ENCODE results near the gene SEC14L1.

Gene SEC14L1

DNA sequence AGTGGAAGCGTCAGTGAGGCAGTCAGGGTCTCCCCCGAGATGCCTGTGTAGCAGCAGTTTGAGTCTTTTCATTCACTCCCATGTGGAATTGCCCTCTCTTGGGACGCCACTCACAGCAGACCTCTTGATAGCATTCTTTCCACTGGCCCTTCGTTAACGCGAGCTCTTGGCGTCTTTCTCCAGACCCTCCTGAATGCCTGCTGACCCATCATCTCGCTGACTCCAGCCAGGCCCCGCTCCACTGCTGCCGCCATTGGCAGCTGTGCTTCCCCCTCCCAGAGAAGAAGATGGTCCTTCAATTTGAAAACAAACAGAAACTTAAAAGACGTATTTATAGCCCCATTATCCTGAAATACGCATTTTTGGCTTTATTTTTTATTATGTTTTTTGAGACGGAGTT, 63.1 kb downstream of the SEC14L1 start:
- TF ChIP-seq GATA3 (IDR thresholded peaks at IDR 0.05; ENCODE audit: low read depth, low read length) (no peak), GATA2 (IDR thresholded peaks at IDR 0.05; ENCODE audit: low read depth, low read length) (no peak)

DNA sequence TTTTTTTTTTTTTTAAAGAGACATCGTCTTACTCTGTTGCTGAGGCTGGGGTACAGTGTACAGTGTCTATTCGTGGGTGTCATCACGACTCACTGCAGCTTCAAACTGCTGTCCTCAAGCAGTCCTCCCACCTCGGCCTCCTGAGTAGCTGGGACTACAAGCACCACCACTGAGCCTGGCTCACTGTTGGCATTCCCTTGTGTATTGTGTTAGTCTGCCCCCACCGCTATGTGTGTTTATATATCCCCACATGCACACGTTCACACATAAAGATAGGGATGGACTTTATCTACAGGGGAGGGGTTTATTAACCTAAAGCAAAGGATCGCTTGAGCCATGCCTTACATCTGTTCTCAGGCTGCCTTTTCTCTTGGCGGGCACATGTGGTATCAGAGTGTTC, 63.8 kb downstream of the SEC14L1 start:
- TF ChIP-seq GATA2 (IDR thresholded peaks at IDR 0.05; ENCODE audit: low read depth, low read length), result no peak
- TF ChIP-seq GATA3 (IDR thresholded peaks at IDR 0.05; ENCODE audit: low read depth, low read length), result no peak

DNA sequence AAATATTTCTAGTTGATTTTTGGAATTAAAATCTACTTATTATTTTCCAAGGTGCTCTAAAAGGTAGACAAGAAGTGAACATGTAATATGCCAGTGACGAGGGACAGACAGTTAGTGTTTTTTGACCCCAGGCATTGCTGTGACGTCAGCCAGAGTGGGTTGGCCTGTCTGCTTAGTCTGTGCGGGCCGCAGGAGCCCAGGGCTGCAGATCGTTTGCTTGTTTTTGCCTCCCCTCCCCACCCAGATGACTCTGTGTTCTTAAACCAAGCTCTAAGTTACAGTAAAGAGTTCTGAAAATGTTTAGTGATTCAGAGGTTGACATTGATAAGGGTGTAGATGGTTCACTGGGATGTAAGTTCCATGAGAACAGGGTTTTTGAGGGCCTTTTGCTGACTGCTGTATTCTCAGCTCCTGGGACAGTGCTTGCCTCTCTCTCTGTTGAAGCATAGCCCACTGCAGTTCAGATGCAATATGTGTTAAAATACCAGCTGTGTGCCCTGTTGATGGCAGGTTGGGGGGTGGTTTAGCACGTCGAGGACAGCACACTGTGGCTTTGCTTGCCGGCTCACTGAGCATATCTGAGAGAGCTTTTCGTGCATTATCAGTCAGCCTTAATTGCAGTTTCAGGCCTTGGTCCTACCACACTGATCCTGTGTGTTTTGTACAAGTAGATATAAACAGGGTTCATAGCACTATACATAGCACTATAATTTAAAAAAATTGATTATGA, 64.8 kb downstream of the SEC14L1 start:
- TF ChIP-seq GATA3 (IDR thresholded peaks at IDR 0.05; ENCODE audit: low read depth, low read length) (no peak), GATA2 (IDR thresholded peaks at IDR 0.05; ENCODE audit: low read depth, low read length) (no peak)

DNA sequence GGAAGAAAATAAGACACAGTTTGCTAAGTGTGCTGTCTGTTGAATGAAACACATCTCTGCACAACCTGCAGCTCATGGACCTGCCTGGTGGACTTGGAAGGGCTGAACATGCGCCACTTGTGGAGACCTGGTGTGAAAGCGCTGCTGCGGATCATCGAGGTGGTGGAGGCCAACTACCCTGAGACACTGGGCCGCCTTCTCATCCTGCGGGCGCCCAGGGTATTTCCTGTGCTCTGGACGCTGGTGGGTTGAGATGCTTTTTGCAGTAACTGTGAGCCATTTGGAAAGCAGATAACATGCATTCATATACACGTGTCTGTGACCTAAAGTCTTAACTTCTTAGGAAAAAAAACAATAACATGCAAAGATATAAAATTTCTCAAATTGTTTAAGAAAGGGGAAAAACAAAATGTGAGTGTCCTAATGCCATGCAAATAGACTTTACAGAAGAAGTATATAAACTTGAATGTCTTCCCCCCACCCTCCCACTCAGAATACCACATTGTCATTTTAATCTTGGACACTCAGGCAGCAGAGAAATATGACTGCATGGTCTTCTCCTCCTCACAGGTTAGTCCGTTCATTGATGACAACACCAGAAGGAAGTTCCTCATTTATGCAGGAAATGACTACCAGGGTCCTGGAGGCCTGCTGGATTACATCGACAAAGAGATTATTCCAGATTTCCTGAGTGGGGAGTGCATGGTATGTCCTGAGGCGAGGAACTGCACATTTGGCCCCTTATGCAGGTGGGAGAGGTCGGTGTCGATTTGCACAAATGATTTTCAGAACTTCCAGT, 65.6 kb downstream of the SEC14L1 start:
- TF ChIP-seq GATA2 (IDR thresholded peaks at IDR 0.05; ENCODE audit: low read depth, low read length) (no peak), GATA3 (IDR thresholded peaks at IDR 0.05; ENCODE audit: low read depth, low read length) (no peak)

DNA sequence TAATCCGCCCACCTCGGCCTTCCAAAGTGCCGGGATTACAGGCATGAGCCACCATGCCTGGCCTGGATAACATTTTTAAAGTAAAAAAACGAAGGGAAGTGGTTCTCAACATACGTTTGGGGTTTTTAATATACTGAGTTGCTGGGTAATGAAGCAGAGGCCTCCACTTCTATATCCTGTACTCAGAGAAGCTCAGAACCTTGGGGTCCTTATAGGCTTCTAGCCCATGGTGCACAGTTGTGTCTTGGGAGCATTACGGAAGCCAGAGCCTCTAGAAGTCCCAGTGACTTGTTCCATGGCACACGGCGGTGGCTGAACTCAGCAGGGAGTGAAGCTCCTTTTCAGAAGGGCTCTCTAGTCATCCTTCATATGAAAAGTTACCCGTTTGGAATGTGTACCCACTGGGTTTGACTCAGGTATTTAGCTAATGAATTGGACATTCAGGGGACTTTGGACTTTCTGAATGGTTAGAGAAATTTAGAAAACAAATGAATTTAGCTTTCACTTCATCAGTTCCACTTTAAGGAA, 67.0 kb downstream of the SEC14L1 start:
- no peak for TF ChIP-seq GATA2 (IDR thresholded peaks at IDR 0.05; ENCODE audit: low read depth, low read length)
- TF ChIP-seq GATA3 (IDR thresholded peaks at IDR 0.05; ENCODE audit: low read depth, low read length), result no peak

DNA sequence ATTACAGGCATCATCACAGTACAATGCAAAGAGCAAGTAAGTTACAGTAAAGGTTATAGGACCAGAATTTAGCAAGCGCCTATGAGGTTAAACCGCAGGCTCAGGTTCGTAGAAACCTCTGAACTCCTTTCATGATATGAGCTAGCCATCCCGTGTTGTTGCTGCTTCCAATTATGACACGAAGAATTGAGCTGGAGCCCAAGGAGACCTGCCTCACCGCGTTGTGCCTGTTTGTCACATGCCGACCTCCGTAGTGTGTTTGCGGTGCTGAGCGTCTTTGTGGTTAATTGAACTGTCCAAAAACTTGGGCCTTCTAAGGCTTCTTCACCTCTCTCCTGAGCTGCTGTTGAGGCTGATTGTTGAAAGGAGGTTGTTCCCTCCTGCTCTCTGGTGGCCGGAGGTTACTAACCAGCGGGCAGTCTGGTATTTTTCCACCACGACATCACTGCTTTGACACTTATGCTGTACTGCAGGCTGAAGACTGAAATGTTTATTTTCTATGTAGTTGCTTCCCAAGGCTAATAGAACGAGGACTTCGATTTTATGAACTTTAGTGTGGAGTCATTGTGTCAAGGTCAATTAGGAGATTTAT, 67.5 kb downstream of the SEC14L1 start:
- TF ChIP-seq GATA2 (IDR thresholded peaks at IDR 0.05; ENCODE audit: low read depth, low read length) (no peak), GATA3 (IDR thresholded peaks at IDR 0.05; ENCODE audit: low read depth, low read length) (no peak)

DNA sequence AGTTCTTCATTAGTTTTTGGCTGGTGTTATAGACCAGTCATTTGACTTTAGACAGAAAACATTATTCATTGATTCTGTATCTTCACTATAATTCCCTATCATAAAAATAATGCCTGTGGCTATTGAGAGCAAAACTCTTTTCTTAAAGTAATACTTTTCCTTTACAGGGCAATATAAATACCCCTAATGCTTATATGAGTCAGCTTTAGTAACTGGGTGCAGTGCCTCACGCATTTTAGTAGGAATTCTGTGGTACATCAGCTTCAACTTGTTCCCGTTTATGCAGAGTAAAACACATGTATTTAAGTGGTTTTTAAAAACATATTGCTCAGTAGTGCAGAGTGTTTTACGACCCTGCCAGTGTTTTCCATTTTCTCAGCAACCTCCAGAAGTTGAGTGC, 68.1 kb downstream of the SEC14L1 start:
- TF ChIP-seq GATA2 (IDR thresholded peaks at IDR 0.05; ENCODE audit: low read depth, low read length) (no peak), GATA3 (IDR thresholded peaks at IDR 0.05; ENCODE audit: low read depth, low read length) (no peak)

DNA sequence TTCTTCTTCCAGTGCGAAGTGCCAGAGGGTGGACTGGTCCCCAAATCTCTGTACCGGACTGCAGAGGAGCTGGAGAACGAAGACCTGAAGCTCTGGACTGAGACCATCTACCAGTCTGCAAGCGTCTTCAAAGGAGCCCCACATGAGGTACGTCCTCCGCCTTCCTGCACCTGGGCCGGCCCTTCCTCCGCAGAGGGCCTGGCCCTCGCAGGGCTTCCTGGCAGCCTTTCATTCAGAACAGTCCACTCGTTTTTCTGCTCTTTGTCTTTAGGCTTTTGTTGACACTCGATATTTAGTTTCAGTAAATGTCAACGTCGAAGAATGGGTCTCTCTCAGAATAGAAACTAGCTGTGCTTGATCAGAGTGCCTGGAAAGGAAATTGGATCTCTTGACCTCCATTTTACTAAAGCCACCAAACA, 68.6 kb downstream of the SEC14L1 start:
- no peak for TF ChIP-seq GATA2 (IDR thresholded peaks at IDR 0.05; ENCODE audit: low read depth, low read length)
- no peak for TF ChIP-seq GATA3 (IDR thresholded peaks at IDR 0.05; ENCODE audit: low read depth, low read length)

DNA sequence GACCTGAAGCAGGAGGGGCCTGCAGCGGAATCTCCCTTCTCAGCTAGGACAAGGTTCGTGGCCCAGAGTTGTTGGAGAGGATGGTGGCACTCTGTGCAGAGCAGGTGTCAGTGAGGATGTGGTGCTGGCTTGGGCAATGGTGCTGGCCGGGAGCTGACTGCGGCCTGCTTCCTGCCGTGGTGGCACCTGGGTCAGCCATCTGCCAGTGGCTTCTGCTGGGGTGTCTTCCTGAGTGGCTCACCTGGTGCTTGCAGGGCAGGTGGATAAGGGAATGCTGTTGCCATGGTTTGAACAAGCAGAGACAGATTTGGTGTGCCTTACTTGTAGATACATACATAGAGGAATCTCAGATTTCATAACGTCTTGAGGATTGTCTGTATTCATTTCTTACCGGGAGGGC, 69.6 kb downstream of the SEC14L1 start:
- no peak for TF ChIP-seq GATA3 (IDR thresholded peaks at IDR 0.05; ENCODE audit: low read depth, low read length)

DNA sequence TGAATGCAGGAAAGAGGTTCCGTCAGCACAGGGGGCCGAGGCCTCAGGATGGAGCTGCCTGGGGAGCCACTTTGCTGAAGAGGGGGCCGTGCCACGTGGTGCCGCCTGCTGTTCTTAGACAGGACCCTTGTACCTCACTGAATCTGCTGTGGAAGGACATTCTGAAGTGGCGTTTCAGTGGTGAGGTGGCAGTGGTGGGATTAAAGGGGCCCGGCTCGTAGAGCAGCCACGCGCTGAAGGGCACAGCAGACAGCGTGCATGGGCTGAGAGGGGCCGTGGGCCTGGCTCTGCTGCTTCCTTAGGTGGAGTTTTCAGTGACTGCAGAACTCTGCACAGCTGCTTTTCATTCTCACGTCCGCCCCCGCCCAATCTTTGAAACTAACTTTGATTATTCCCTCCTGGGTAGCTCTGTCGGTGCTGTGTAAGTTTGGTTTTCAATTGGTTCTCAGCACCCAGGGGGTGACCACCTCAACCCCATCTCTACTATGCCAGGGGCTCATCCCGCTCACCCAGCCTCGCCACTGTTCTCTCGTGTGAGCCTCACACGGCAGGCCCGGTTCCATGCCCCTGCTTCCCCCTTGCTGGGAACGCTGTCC, 70.3 kb downstream of the SEC14L1 start:
- TF ChIP-seq GATA2 (IDR thresholded peaks at IDR 0.05; ENCODE audit: low read depth, low read length), result no peak
- no peak for TF ChIP-seq GATA3 (IDR thresholded peaks at IDR 0.05; ENCODE audit: low read depth, low read length)

DNA sequence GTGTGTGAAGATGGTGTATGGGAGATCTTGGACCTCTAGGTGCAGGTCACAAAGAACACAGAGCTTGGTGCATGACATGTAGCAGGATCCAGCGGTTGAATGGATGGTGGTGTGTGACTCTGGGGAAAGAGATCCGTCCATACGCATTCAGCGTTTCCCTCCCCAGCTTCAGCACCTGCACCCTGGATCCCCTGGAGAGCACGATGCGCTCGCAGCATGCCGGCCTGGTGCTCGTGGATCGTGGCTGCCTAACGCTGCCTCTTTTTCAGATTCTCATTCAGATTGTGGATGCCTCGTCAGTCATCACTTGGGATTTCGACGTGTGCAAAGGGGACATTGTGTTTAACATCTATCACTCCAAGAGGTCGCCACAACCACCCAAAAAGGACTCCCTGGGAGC, 70.9 kb downstream of the SEC14L1 start:
- no peak for TF ChIP-seq GATA2 (IDR thresholded peaks at IDR 0.05; ENCODE audit: low read depth, low read length)
- TF ChIP-seq GATA3 (IDR thresholded peaks at IDR 0.05; ENCODE audit: low read depth, low read length), result no peak

DNA sequence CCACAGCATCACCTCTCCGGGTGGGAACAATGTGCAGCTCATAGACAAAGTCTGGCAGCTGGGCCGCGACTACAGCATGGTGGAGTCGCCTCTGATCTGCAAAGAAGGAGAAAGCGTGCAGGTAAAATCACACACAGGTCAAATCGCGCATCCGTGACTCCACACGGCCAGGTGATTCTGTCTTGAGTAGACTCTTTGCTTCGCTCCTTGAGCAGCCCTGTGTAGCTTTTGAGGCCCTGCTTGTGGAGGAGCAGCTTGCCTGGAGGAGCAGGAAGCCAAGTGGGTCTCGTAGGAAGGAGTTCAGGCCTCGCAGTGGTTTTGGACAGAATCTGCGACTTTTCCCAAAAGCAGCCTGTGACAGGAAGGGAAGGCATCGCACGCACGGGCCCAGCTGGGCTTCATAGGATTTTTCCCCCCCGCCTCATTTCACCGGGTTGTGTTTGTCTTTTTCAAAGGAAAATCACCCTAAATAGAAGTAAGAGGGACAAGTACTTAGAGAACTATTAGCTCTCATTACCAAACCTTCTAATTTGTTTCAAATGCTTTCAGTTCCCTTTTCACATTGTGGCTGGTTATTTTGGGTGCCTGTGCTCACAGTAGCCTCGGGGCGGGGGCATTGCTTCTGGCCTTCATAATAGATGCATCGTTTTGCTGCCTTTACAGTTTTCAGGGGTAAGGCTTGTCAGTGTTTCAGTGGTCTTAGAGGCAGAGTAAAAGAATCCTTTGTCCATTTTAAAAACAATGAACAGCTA, 71.5 kb downstream of the SEC14L1 start:
- TF ChIP-seq GATA3 (IDR thresholded peaks at IDR 0.05; ENCODE audit: low read depth, low read length) (no peak), GATA2 (IDR thresholded peaks at IDR 0.05; ENCODE audit: low read depth, low read length) (no peak)

All from SH-SY5Y (cell line).